ENCODE measurements around the gene MARCHF10. TPM values are rescaled to one million over a fixed set of nuclear protein-coding genes. Genes with fewer than 3 reads are reported as not detected.

MARCHF10 gene
- total RNA-seq, 4 donors from 2014 or later: 0.29 to 0.81 TPM; not detected in 2

- Histone ChIP-seq H3K4me3 (replicated peaks in 1 of 3) (no peak overlapping the region), H3K27me3 (no peaks in the 10 kb centered on the region), H3K4me1 (no peaks in the 10 kb centered on the region), H3K9me3 (no peaks in the 10 kb centered on the region), H3K36me3 (no peaks in the 10 kb centered on the region), H3K27ac (no peak overlapping the region)
- intact Hi-C loops (cut with DNase I): no loop called here
- DNase-seq: no peak
- 44 to 83% methylated on average over 5 to 11 of the region's 11 CpGs for WGBS, 2 donors
- no peak for TF ChIP-seq POLR2A (IDR thresholded peaks at IDR 0.05)
- TF ChIP-seq CTCF (IDR thresholded peaks at IDR 0.05): no peak
These were observed 119.5 kb downstream of the MARCHF10 start for GRCh38 chr17:62688398-62689160.

- DNase-seq: no peak
- TF ChIP-seq CTCF (IDR thresholded peaks at IDR 0.05): no peak
- no peak for TF ChIP-seq POLR2A (IDR thresholded peaks at IDR 0.05)
- Histone ChIP-seq H3K4me3 (replicated peaks in 1 of 3) (no peak overlapping the region), H3K4me1 (no peaks in the 10 kb centered on the region), H3K36me3 (no peaks in the 10 kb centered on the region), H3K9me3 (no peaks in the 10 kb centered on the region), H3K27ac (no peak overlapping the region), H3K27me3 (no peaks in the 10 kb centered on the region)
- WGBS, 2 donors: 71 to 91% methylated on average over 1 to 3 of the region's 4 CpGs
- intact Hi-C loops (cut with DNase I): no loop called here
These were observed 120.1 kb downstream of the MARCHF10 start for GRCh38 chr17:62687997-62688396.

GRCh38 chr17:62684179-62684578 lies 123.9 kb downstream of the MARCHF10 start:
- no peak for TF ChIP-seq POLR2A (IDR thresholded peaks at IDR 0.05)
- no peak for TF ChIP-seq CTCF (IDR thresholded peaks at IDR 0.05)
- Histone ChIP-seq H3K36me3 (no peaks in the 10 kb centered on the region), H3K4me3 (replicated peaks in 1 of 3) (no peak overlapping the region), H3K27ac (no peak overlapping the region), H3K27me3 (no peaks in the 10 kb centered on the region), H3K9me3 (no peaks in the 10 kb centered on the region), H3K4me1 (no peaks in the 10 kb centered on the region)
- intact Hi-C loops (cut with DNase I): no loop called here
- no peak for DNase-seq
- 89 to 95% methylated on average over 4 of the region's 4 CpGs for WGBS, 2 donors

GRCh38 chr17:62681939-62682381 lies 126.2 kb downstream of the MARCHF10 start:
- Histone ChIP-seq H3K27ac (no peak overlapping the region), H3K27me3 (no peaks in the 10 kb centered on the region), H3K9me3 (no peaks in the 10 kb centered on the region), H3K4me3 (replicated peaks in 1 of 3) (no peak overlapping the region), H3K4me1 (no peaks in the 10 kb centered on the region), H3K36me3 (no peaks in the 10 kb centered on the region)
- intact Hi-C loops (cut with DNase I): no loop called here
- DNase-seq: no peak
- TF ChIP-seq CTCF (IDR thresholded peaks at IDR 0.05): no peak
- no peak for TF ChIP-seq POLR2A (IDR thresholded peaks at IDR 0.05)
- 96% methylated on average over 8 of the region's 8 CpGs for WGBS, 2 donors

- TF ChIP-seq CTCF (IDR thresholded peaks at IDR 0.05) (no peak), POLR2A (IDR thresholded peaks at IDR 0.05) (no peak)
- Histone ChIP-seq H3K27ac (no peak overlapping the region), H3K4me1 (no peaks in the 10 kb centered on the region), H3K9me3 (no peaks in the 10 kb centered on the region), H3K36me3 (no peaks in the 10 kb centered on the region), H3K27me3 (no peaks in the 10 kb centered on the region), H3K4me3 (replicated peaks in 1 of 3) (no peak overlapping the region)
- no peak for DNase-seq
- intact Hi-C loops (cut with DNase I): no loop called here
- 93% methylated on average over 16 to 17 of the region's 17 CpGs for WGBS, 2 donors
These were observed 126.8 kb downstream of the MARCHF10 start for GRCh38 chr17:62681061-62681938.
